Measurements from ENCODE around the gene WNT3. TPM values are rescaled to one million over a fixed set of nuclear protein-coding genes. Genes with fewer than 3 reads are reported as not detected.
"Not testable (repeated sequence)": the region's sequence is repeated elsewhere in the genome, so short reads cannot be mapped to it uniquely, and the experiment has no call there.

The WNT3 gene
- total and polyA plus RNA-seq, 2 donors (not counting 1 experiment from before 2014, with no cell fraction given): 0.86 to 1.4 TPM

DNA sequence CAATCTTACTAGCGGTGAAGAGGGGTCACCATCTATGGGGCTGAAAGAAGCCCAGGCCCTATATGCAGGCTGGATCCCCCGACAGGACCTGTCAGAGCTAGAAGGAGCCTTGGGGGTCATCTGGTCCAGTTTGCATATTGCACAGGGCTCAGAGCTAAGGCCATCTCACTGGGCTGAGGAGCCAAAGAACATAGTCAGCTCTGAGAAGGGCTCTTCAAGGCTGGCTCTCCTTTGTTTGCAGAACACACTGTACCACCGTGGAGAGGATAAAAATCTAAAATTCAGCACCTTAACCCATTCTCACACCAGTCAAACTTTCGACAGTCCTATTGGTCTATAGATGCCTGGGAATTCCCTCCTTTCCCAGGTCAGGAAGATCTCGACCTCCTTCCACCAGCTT, 24.2 kb downstream of the WNT3 start:
- H3K4me3 ChIP-seq (ENCODE audit: control extremely low read depth in 1 of 5, extremely low read depth in 1 of 5, insufficient read depth in 1 of 5, low read depth in 2 of 5, low read length in 4 of 5): no peak overlapping the region
- ChIA-PET POLR2A (no interaction called here), CTCF (interaction anchor here (0.7 kb wide), 1 partner anchor 32 kb away, joined by 3 read pairs; no protein-coding TSS in a partner anchor)
- H3K27ac Mint-ChIP-seq: no peak overlapping the region
- DNase-seq (no peak), ATAC-seq (ENCODE audit: low read depth) (no peak)
- no peak overlapping the region for H3K4me2 ChIP-seq (replicated peaks; ENCODE audit: low read depth, low read length, poor library complexity, severe bottlenecking)
- intact Hi-C loops (cut with micrococcal nuclease): no loop called here
- H3K36me3 ChIP-seq (replicated peaks in 1 of 2; ENCODE audit: control extremely low read depth in 1 of 2, control insufficient read depth in 1 of 2, extremely low read depth in 1 of 2, insufficient read depth in 2 of 2, low read length in 1 of 2): no peaks in the 10 kb centered on the region
- H3K4me1 ChIP-seq (ENCODE audit: control insufficient read depth in 2 of 2, insufficient read depth in 2 of 2, low read length in 2 of 2): no peaks in the 10 kb centered on the region
- H4K20me1 ChIP-seq (ENCODE audit: control insufficient read depth, insufficient read depth, low read length, poor library complexity, severe bottlenecking): no peaks in the 10 kb centered on the region
- no peak overlapping the region for H3K4me3 Mint-ChIP-seq
- H3K9me3 Mint-ChIP-seq (ENCODE audit: insufficient read depth): no peaks in the 10 kb centered on the region
- H3K27me3 ChIP-seq (replicated peaks in 1 of 4; ENCODE audit: control extremely low read depth in 1 of 4, control insufficient read depth in 3 of 4, insufficient read depth in 4 of 4, low read length in 3 of 4): peaks cover 0 to 22% (median 2%) of the 10 kb centered on the region in 4 experiments
- no peaks in the 10 kb centered on the region for H3K79me2 ChIP-seq (ENCODE audit: control insufficient read depth, insufficient read depth, low read length)
- WGBS (ENCODE audit: insufficient coverage): 88% methylated on average over 4 of the region's 5 CpGs
- TF ChIP-seq EZH2 (IDR thresholded peaks at IDR 0.05; ENCODE audit: borderline replicate concordance, insufficient read depth, low read depth, low read length, poor library complexity, severe bottlenecking): no peak
- TF ChIP-seq, protein P1, sequence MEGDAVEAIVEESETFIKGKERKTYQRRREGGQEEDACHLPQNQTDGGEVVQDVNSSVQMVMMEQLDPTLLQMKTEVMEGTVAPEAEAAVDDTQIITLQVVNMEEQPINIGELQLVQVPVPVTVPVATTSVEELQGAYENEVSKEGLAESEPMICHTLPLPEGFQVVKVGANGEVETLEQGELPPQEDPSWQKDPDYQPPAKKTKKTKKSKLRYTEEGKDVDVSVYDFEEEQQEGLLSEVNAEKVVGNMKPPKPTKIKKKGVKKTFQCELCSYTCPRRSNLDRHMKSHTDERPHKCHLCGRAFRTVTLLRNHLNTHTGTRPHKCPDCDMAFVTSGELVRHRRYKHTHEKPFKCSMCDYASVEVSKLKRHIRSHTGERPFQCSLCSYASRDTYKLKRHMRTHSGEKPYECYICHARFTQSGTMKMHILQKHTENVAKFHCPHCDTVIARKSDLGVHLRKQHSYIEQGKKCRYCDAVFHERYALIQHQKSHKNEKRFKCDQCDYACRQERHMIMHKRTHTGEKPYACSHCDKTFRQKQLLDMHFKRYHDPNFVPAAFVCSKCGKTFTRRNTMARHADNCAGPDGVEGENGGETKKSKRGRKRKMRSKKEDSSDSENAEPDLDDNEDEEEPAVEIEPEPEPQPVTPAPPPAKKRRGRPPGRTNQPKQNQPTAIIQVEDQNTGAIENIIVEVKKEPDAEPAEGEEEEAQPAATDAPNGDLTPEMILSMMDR (IDR thresholded peaks at IDR 0.05): no peak
- H3K4me1 Mint-ChIP-seq: no peaks in the 10 kb centered on the region
- H3K27ac ChIP-seq (ENCODE audit: low read length in 2 of 2): no peak overlapping the region
- peaks cover 0 to 10% (median 3%) of the 10 kb centered on the region in 3 donors for H3K9me3 ChIP-seq (ENCODE audit: control extremely low read depth in 1 of 3, control insufficient read depth in 2 of 3, insufficient read depth in 1 of 3, low read length in 2 of 3)
- H3K27me3 Mint-ChIP-seq: peaks cover 57% of the 10 kb centered on the region
- H2AFZ ChIP-seq (ENCODE audit: insufficient read depth, low read depth, low read length, poor library complexity, severe bottlenecking): no peak overlapping the region
- no peak overlapping the region for H3K9ac ChIP-seq (ENCODE audit: low read length)

GRCh38 chr17:46793541-46793940, 25.0 kb downstream of the WNT3 start:
- peaks cover 54% of the 10 kb centered on the region for H3K27me3 Mint-ChIP-seq
- H3K9me3 Mint-ChIP-seq (ENCODE audit: insufficient read depth): no peaks in the 10 kb centered on the region
- H3K4me3 ChIP-seq (ENCODE audit: control extremely low read depth in 1 of 5, extremely low read depth in 1 of 5, insufficient read depth in 1 of 5, low read depth in 2 of 5, low read length in 4 of 5): no peak overlapping the region
- H3K27ac Mint-ChIP-seq: no peak overlapping the region
- H3K36me3 ChIP-seq (replicated peaks in 1 of 2; ENCODE audit: control extremely low read depth in 1 of 2, control insufficient read depth in 1 of 2, extremely low read depth in 1 of 2, insufficient read depth in 2 of 2, low read length in 1 of 2): no peaks in the 10 kb centered on the region
- H3K27ac ChIP-seq (ENCODE audit: low read length in 2 of 2): no peak overlapping the region
- no peak overlapping the region for H3K9ac ChIP-seq (ENCODE audit: low read length)
- H3K9me3 ChIP-seq (ENCODE audit: control extremely low read depth in 1 of 3, control insufficient read depth in 2 of 3, insufficient read depth in 1 of 3, low read length in 2 of 3): peaks cover 0 to 17% (median 4%) of the 10 kb centered on the region in 3 donors
- no peak overlapping the region for H2AFZ ChIP-seq (ENCODE audit: insufficient read depth, low read depth, low read length, poor library complexity, severe bottlenecking)
- TF ChIP-seq EZH2 (IDR thresholded peaks at IDR 0.05; ENCODE audit: borderline replicate concordance, insufficient read depth, low read depth, low read length, poor library complexity, severe bottlenecking): no peak
- TF ChIP-seq, protein P1 (IDR thresholded peaks at IDR 0.05): no peak
- DNase-seq (no peak), ATAC-seq (ENCODE audit: low read depth) (no peak)
- WGBS (ENCODE audit: insufficient coverage): 94% methylated on average over 3 of the region's 5 CpGs
- H3K4me1 Mint-ChIP-seq: no peaks in the 10 kb centered on the region
- intact Hi-C loops (cut with micrococcal nuclease): no loop called here
- H3K79me2 ChIP-seq (ENCODE audit: control insufficient read depth, insufficient read depth, low read length): no peaks in the 10 kb centered on the region
- CTCF ChIA-PET: no interaction called here
- no peak overlapping the region for H3K4me2 ChIP-seq (replicated peaks; ENCODE audit: low read depth, low read length, poor library complexity, severe bottlenecking)
- H3K27me3 ChIP-seq (replicated peaks in 1 of 4; ENCODE audit: control extremely low read depth in 1 of 4, control insufficient read depth in 3 of 4, insufficient read depth in 4 of 4, low read length in 3 of 4): peaks cover 0 to 22% (median 2%) of the 10 kb centered on the region in 4 experiments
- H3K4me1 ChIP-seq (ENCODE audit: control insufficient read depth in 2 of 2, insufficient read depth in 2 of 2, low read length in 2 of 2): no peaks in the 10 kb centered on the region
- POLR2A ChIA-PET: no interaction called here
- no peak overlapping the region for H3K4me3 Mint-ChIP-seq
- no peaks in the 10 kb centered on the region for H4K20me1 ChIP-seq (ENCODE audit: control insufficient read depth, insufficient read depth, low read length, poor library complexity, severe bottlenecking)

GRCh38 chr17:46793023-46793422, 25.5 kb downstream of the WNT3 start:
- H3K36me3 ChIP-seq (replicated peaks in 1 of 2; ENCODE audit: control extremely low read depth in 1 of 2, control insufficient read depth in 1 of 2, extremely low read depth in 1 of 2, insufficient read depth in 2 of 2, low read length in 1 of 2); POLR2A ChIA-PET; H3K4me1 ChIP-seq (ENCODE audit: control insufficient read depth in 2 of 2, insufficient read depth in 2 of 2, low read length in 2 of 2); H3K27ac Mint-ChIP-seq; H3K79me2 ChIP-seq (ENCODE audit: control insufficient read depth, insufficient read depth, low read length); H3K4me2 ChIP-seq (replicated peaks; ENCODE audit: low read depth, low read length, poor library complexity, severe bottlenecking); H3K27ac ChIP-seq (ENCODE audit: low read length in 2 of 2); H3K9me3 Mint-ChIP-seq (ENCODE audit: insufficient read depth); H3K4me3 Mint-ChIP-seq; intact Hi-C loops (cut with micrococcal nuclease); ATAC-seq (ENCODE audit: low read depth); DNase-seq; CTCF ChIA-PET; H3K4me3 ChIP-seq (ENCODE audit: control extremely low read depth in 1 of 5, extremely low read depth in 1 of 5, insufficient read depth in 1 of 5, low read depth in 2 of 5, low read length in 4 of 5); H2AFZ ChIP-seq (ENCODE audit: insufficient read depth, low read depth, low read length, poor library complexity, severe bottlenecking); H3K4me1 Mint-ChIP-seq; H4K20me1 ChIP-seq (ENCODE audit: control insufficient read depth, insufficient read depth, low read length, poor library complexity, severe bottlenecking); H3K9ac ChIP-seq (ENCODE audit: low read length): not testable (repeated sequence)
- Histone ChIP-seq H3K27me3 (replicated peaks in 1 of 4; ENCODE audit: control extremely low read depth in 1 of 4, control insufficient read depth in 3 of 4, insufficient read depth in 4 of 4, low read length in 3 of 4) (peaks cover 0 to 22% (median 2%) of the 10 kb centered on the region in 4 experiments), H3K9me3 (ENCODE audit: control extremely low read depth in 1 of 3, control insufficient read depth in 2 of 3, insufficient read depth in 1 of 3, low read length in 2 of 3) (peaks cover 0 to 17% (median 4%) of the 10 kb centered on the region in 3 donors)
- peaks cover 54% of the 10 kb centered on the region for H3K27me3 Mint-ChIP-seq
- 71% methylated on average over 2 of the region's 6 CpGs for WGBS (ENCODE audit: insufficient coverage)
